Left ventricle myocardium inferior (tissue), 1 donor: ENCODE data around the gene EPHA4. TPM values are rescaled to one million over a fixed set of nuclear protein-coding genes. Genes with fewer than 3 reads are reported as not detected.
A peak's percentile ranks its signal among the peaks of the same experiment; 100 is the strongest.

Experiments
- DNase-seq: peaks from one replicate; pipeline ENCODE4 v3.0.0-alpha.2; 2020
- H3K27ac ChIP-seq: fragments of 200-600 bp; replicated peaks from 2 replicates; pipeline ENCODE4 v1.8.0; 2021
- H3K27me3 ChIP-seq: fragments of 200-600 bp; 2 replicates; pipeline ENCODE4 v1.8.0; 2021; ENCODE audit warnings: low read depth
- H3K36me3 ChIP-seq: fragments of 200-600 bp; 2 replicates; pipeline ENCODE4 v1.8.0; 2021
- H3K4me1 ChIP-seq: fragments of 200-600 bp; 2 replicates; pipeline ENCODE4 v1.8.0; 2021
- H3K4me3 ChIP-seq: fragments of 200-600 bp; 2 replicates; pipeline ENCODE4 v1.8.0; 2021; ENCODE audit warnings: mild to moderate bottlenecking, moderate library complexity
- H3K9me3 ChIP-seq: fragments of 200-600 bp; replicated peaks from 2 replicates; pipeline ENCODE4 v1.8.0; 2021
- CTCF ChIP-seq: fragments of 200-600 bp; IDR thresholded peaks from 2 replicates; pipeline ENCODE4 v1.8.0; 2021; ENCODE audit warnings: antibody characterized with exemption, mild to moderate bottlenecking, borderline replicate concordance
- intact Hi-C: fragments of 100-400 bp; cut with micrococcal nuclease; formaldehyde crosslinking; loops from one replicate; pipeline ENCODE4 v1.11.0; 2022
- total RNA-seq: library from RNA; stranded (reverse); fragmentation: NEBNext Ultra II Directional; extraction: Animal tissue kit (Norgen Biotek cat#: 25700); gene quantifications from one replicate; pipeline ENCODE4 v1.2.1, GENCODE V29; 2021
- donor health status: DM: no; HTN: yes; CAD: no; lungs with severe emphysema.

Gene EPHA4
- total RNA-seq, 1 donor from 2014 or later = 40.6 TPM

DNA sequence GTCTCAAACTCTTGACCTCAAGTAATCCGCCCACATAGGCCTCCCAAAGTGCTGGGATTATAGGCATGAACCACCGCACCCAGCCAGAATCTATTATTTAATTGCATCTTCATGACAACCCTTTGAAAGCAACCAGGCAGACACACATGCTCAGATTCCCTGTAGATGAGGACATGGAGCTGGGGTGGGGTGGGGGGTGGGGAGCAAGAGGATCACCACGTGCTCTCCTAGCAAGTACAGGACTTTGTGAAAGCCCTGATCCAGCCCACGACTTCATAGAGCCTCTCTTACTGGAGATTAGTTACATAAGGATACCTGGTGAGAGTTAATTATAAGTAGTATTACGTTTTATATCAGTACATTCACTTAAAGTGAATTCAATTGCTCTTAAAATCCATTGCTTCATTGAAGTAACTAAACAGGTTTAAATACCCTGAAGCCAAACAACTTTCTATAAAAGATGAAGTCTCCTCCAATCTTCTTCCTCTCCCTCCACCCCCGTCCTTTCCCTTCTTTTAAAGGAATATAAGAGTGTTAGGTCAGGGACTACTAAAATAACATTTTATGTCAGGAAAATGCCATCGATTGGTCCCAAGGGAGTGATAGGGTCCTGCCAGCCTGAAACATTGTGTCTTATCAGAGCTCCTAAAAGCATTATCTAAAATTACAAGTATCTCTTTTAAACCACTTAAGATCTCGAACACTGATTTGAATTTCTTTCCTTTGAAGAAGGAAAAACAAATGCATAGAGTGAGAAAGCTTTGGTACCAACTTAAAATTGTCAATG, 123.9 kb downstream of the EPHA4 start:
- H3K27me3 ChIP-seq = no peaks in the 10 kb centered on the region
- peaks cover 25% of the 10 kb centered on the region for H3K4me1 ChIP-seq
- no peak overlapping the region for H3K4me3 ChIP-seq
- DNase-seq = no peak
- intact Hi-C loops = no loop called here
- no peaks in the 10 kb centered on the region for H3K9me3 ChIP-seq
- H3K27ac ChIP-seq = no peak overlapping the region
- TF ChIP-seq CTCF = no peak
- H3K36me3 ChIP-seq = no peaks in the 10 kb centered on the region

DNA sequence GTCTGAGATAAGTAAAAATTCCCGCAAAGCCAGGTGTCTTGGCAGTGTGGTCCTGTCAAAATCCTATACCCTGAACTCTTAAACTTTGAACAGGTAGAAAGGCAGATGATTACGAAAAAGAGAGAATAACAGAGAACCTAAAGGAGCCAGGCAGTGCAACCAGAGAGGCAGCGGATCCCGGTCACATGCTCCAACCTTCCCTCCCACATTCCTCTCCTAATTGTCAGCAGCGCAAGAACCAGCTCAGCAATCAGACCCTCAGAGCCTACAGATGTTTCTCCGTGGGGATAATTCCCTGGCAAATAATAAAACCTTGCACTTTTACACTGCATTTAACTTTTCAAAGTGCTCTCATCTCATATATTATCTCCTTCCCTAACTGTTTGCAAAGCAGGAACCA, 124.8 kb downstream of the EPHA4 start:
- TF ChIP-seq CTCF = no peak
- no peaks in the 10 kb centered on the region for H3K9me3 ChIP-seq
- no peak overlapping the region for H3K27ac ChIP-seq
- no peaks in the 10 kb centered on the region for H3K27me3 ChIP-seq
- H3K4me3 ChIP-seq = no peak overlapping the region
- intact Hi-C loops = no loop called here
- peaks cover 25% of the 10 kb centered on the region for H3K4me1 ChIP-seq
- no peak for DNase-seq
- peaks cover 9% of the 10 kb centered on the region for H3K36me3 ChIP-seq

GRCh38 chr2:221446140-221446539, 126.0 kb downstream of the EPHA4 start:
- H3K36me3 ChIP-seq = peaks cover 21% of the 10 kb centered on the region
- intact Hi-C loops = no loop called here
- no peak overlapping the region for H3K27ac ChIP-seq
- H3K4me1 ChIP-seq = peaks cover 25% of the 10 kb centered on the region
- no peaks in the 10 kb centered on the region for H3K9me3 ChIP-seq
- no peaks in the 10 kb centered on the region for H3K27me3 ChIP-seq
- no peak for TF ChIP-seq CTCF
- no peak overlapping the region for H3K4me3 ChIP-seq
- DNase-seq = no peak

DNA sequence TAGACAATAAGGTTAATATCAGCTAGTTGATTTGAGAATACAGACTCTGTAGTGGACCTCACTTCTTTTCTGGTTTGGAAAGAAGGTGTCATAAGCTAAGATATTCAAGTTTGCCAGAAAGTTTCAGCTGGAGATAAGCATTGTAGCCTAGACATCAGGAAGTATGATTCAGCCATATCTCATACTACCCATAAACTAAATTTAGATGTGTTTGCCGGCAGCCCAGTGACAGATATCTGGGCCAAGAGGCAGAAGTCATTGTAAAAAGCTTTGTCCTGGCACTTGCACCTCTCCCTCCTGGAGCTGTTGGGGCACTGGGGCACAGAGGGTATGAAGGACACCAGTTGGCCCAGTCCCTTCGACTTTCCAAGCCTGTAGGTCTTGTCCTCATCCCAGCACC, 128.0 kb downstream of the EPHA4 start:
- Histone ChIP-seq H3K4me1 (peaks cover 22% of the 10 kb centered on the region), H3K9me3 (no peaks in the 10 kb centered on the region), H3K27ac (peak overlapping the region; percentile 60), H3K4me3 (no peak overlapping the region), H3K27me3 (no peaks in the 10 kb centered on the region), H3K36me3 (peaks cover 21% of the 10 kb centered on the region)
- DNase-seq = peak; percentile 19
- TF ChIP-seq CTCF = no peak
- intact Hi-C loops = no loop called here

GRCh38 chr2:221443645-221444044, 128.5 kb downstream of the EPHA4 start:
- no peak overlapping the region for H3K4me3 ChIP-seq
- H3K4me1 ChIP-seq = peaks cover 18% of the 10 kb centered on the region
- peaks cover 21% of the 10 kb centered on the region for H3K36me3 ChIP-seq
- no peaks in the 10 kb centered on the region for H3K9me3 ChIP-seq
- intact Hi-C loops = no loop called here
- no peaks in the 10 kb centered on the region for H3K27me3 ChIP-seq
- TF ChIP-seq CTCF = no peak
- no peak for DNase-seq
- peak overlapping the region; percentile 60 for H3K27ac ChIP-seq
